Esophagus squamous epithelium (tissue), 4 donors: ENCODE data around the gene F2RL2.

ENCODE experiments used
- CTCF ChIP-seq, 6 experiments: fragments of 450-650 bp in 4 of 6; fragments of 200-600 bp in 2 of 6; sonication (generic) in 2 of 6; IDR thresholded peaks; one replicate each; pipeline ENCODE4 v1.5.1; 2016 to 2019; ENCODE audit warnings: antibody characterized with exemption in 6 of 6, mild to moderate bottlenecking in 4 of 6, moderate library complexity in 4 of 6
- POLR2A ChIP-seq, 4 donors: fragments of 450-650 bp; IDR thresholded peaks; one replicate each; pipeline ENCODE4 v1.6.1; 2017; ENCODE audit warnings: antibody characterized with exemption in 4 of 4, mild to moderate bottlenecking in 4 of 4, moderate library complexity in 3 of 4

GRCh38 chr5:76642390-76643040, 19.3 kb upstream of the F2RL2 start:
- TF ChIP-seq CTCF (IDR thresholded peaks at IDR 0.05) (no peak), POLR2A (IDR thresholded peaks at IDR 0.05) (no peak)
